SIG-M5 treated with dmso at 0.1 percent for 504 hours (cell line): ENCODE results near the gene NMS.

ENCODE experiments used
- DNase-seq: peaks from one replicate; lab custom pipeline; 2025; ENCODE audit not compliant: unreplicated experiment; lab: John Stamatoyannopoulos, UW

NMS gene

GRCh38 chr2:100483895-100484294 lies 13.6 kb downstream of the NMS start:
- no peak for DNase-seq

- no peak for DNase-seq
Observed at GRCh38 chr2:100484390-100484789, 14.1 kb downstream of the NMS start.

- no peak for DNase-seq
Observed at GRCh38 chr2:100485396-100485795, 15.1 kb downstream of the NMS start.

GRCh38 chr2:100494712-100495111 lies 24.4 kb downstream of the NMS start:
- DNase-seq, result no peak

DNA sequence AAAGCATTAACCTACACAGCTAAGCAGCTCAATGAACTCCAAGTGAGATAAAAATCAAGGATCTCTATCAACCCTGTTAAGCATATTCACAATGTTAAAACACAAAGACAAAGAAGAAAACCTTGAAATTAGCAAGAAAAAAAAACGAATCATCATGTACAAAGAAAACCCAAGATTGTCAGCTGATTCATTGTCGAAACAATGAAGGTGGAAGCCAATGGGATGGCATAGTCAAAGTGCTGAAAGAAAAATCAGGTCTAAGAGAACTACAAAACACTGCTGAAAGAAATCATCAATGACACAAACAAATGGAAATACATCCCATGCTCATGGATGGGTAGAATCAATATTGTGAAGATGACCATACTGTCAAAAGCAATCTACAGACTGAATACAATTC lies 32.5 kb downstream of the NMS start:
- no peak for DNase-seq

DNA sequence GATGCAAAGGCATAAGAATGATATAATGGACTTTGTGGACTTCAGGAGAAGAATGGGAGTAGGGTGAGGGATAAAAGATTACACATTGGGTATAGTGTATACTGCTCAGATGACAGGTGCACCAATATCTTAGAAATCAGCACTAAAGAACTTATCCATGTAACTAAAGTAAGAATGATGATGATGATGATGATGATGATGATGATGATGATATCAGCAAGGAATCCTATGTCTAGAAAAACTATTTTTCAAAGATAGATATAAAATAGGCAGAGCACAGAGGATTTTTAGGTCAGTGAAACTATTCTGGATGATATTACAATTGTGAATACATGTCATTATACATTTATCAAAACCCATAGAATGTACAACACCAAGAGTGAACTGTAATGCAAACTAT lies 34.3 kb downstream of the NMS start:
- DNase-seq, result no peak

GRCh38 chr2:100509066-100509465 lies 38.8 kb downstream of the NMS start:
- no peak for DNase-seq

DNA sequence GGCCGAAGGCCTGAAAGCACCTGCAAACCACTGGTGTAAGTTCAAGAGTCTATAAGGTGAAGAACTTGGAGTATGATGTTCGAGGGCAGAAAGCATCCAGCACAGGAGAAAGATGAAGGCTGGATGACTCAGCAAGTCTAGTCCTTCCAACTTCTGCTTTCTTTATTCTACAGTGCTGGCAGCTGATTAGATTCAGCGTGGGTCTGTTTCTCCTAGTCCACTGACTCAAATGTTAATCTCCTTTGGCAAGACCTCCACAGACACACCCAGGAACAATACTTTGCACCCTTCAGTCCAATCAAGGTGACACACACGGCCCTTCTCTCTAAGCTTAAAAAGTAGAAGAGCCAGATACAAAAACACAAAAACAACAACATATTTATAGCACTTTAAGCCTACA lies 43.4 kb downstream of the NMS start:
- DNase-seq, result peak; percentile 68

DNA sequence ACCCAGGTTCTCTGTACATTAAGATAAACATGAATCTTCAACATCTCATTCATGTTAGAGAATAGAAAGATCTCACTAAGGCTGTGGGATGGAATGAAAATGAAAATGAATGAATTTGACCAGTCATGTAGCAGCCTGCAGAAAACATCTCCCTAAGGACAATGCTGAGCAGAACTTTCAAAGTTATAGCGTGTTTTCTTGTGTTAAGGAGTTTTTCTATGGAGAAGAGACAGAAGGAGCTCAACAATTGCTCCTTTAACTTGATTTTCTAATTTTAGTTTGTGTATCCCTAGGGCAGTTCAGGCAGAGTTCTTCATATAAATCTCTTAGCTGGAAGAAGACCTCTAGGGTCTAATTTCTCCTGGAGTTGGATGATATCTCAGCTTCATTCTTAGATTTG lies 47.3 kb downstream of the NMS start:
- DNase-seq, result no peak

GRCh38 chr2:100518801-100519200 lies 48.5 kb downstream of the NMS start:
- no peak for DNase-seq

- DNase-seq, result no peak
Observed at GRCh38 chr2:100520224-100520623, 49.9 kb downstream of the NMS start.

- no peak for DNase-seq
Observed at GRCh38 chr2:100522430-100522829, 52.1 kb downstream of the NMS start.

DNA sequence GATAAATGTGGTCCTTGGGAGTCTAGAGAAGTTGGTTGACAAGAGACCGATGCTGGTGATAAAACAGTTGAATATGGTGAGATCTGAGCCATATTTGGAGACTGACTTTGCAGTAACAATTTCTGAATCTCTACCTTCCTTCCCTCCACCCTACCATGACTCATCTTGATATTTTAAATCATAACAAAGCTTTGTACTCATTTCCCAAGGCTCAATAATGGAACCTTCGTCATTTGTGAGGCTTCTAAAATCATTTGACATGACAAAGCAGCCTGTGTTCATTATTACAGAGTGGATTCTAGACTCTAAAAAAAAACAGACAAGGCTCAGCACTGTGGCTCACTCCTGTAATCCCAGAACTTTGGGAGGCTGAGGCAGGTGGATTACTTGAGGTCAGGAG lies 54.0 kb downstream of the NMS start:
- no peak for DNase-seq

GRCh38 chr2:100526868-100527267 lies 56.6 kb downstream of the NMS start:
- no peak for DNase-seq

GRCh38 chr2:100527440-100528015 lies 57.2 kb downstream of the NMS start:
- no peak for DNase-seq

GRCh38 chr2:100529176-100529575 lies 58.9 kb downstream of the NMS start:
- no peak for DNase-seq

GRCh38 chr2:100529900-100530299 lies 59.6 kb downstream of the NMS start:
- no peak for DNase-seq
